ENCODE results near the gene PSMA5.

PSMA5 gene

GRCh38 chr1:109367626-109368025, 58.6 kb downstream of the PSMA5 start:
- DNase-seq (ENCODE audit: low read depth): no peak

GRCh38 chr1:109365642-109366204, 60.5 kb downstream of the PSMA5 start:
- no peak for DNase-seq (ENCODE audit: low read depth)

GRCh38 chr1:109361649-109362048, 64.6 kb downstream of the PSMA5 start:
- DNase-seq (ENCODE audit: low read depth): no peak

- no peak for DNase-seq (ENCODE audit: low read depth)
Measured at GRCh38 chr1:109361069-109361468, 65.2 kb downstream of the PSMA5 start.

- DNase-seq (ENCODE audit: low read depth): no peak
Measured at GRCh38 chr1:109357616-109358015, 68.6 kb downstream of the PSMA5 start.

GRCh38 chr1:109356915-109357314, 69.3 kb downstream of the PSMA5 start:
- DNase-seq (ENCODE audit: low read depth): no peak

- DNase-seq (ENCODE audit: low read depth): no peak
Measured at GRCh38 chr1:109356505-109356904, 69.7 kb downstream of the PSMA5 start.

- no peak for DNase-seq (ENCODE audit: low read depth)
Measured at GRCh38 chr1:109354929-109355328, 71.3 kb downstream of the PSMA5 start.

GRCh38 chr1:109351457-109351856, 74.8 kb downstream of the PSMA5 start:
- DNase-seq (ENCODE audit: low read depth): no peak

- no peak for DNase-seq (ENCODE audit: low read depth)
Measured at GRCh38 chr1:109350655-109351054, 75.6 kb downstream of the PSMA5 start.

- no peak for DNase-seq (ENCODE audit: low read depth)
Measured at GRCh38 chr1:109350182-109350581, 76.1 kb downstream of the PSMA5 start.

Data from HS-27A (cell line).